HG03439 (cell line): ENCODE data around the gene DGKI.

ENCODE experiments used
- ATAC-seq: cut with Tn5 transposase; IDR thresholded peaks from one replicate; pipeline ENCODE4 v1.9.1; 2021; ENCODE audit warnings: mild to moderate bottlenecking, moderate library complexity; ENCODE audit not compliant: unreplicated experiment

Gene DGKI

GRCh38 chr7:137658190-137658900, 188.4 kb downstream of the DGKI start:
- no peak for ATAC-seq

- ATAC-seq = no peak
These were observed 189.1 kb downstream of the DGKI start for GRCh38 chr7:137657476-137658189.

GRCh38 chr7:137656850-137657232, 189.9 kb downstream of the DGKI start:
- ATAC-seq = no peak

GRCh38 chr7:137656227-137656849, 190.4 kb downstream of the DGKI start:
- peak; percentile 76 for ATAC-seq

- no peak for ATAC-seq
These were observed 191.0 kb downstream of the DGKI start for GRCh38 chr7:137655804-137656203.

GRCh38 chr7:137652721-137653120, 194.1 kb downstream of the DGKI start:
- no peak for ATAC-seq

GRCh38 chr7:137647905-137648565, 198.7 kb downstream of the DGKI start:
- ATAC-seq = no peak

- ATAC-seq = no peak
These were observed 204.3 kb downstream of the DGKI start for GRCh38 chr7:137642472-137642871.

GRCh38 chr7:137642031-137642430, 204.7 kb downstream of the DGKI start:
- ATAC-seq = no peak

GRCh38 chr7:137636376-137636775, 210.4 kb downstream of the DGKI start:
- ATAC-seq = no peak

GRCh38 chr7:137635874-137636273, 210.9 kb downstream of the DGKI start:
- ATAC-seq = no peak

GRCh38 chr7:137635132-137635531, 211.6 kb downstream of the DGKI start:
- ATAC-seq = no peak

- ATAC-seq = no peak
These were observed 212.4 kb downstream of the DGKI start for GRCh38 chr7:137634356-137634755.

- no peak for ATAC-seq
These were observed 213.6 kb downstream of the DGKI start for GRCh38 chr7:137633133-137633532.

GRCh38 chr7:137628216-137628615, 218.6 kb downstream of the DGKI start:
- ATAC-seq = no peak

GRCh38 chr7:137626469-137627067, 220.2 kb downstream of the DGKI start:
- ATAC-seq = no peak

- ATAC-seq = no peak
These were observed 221.6 kb downstream of the DGKI start for GRCh38 chr7:137625197-137625596.

- ATAC-seq = no peak
These were observed 227.6 kb downstream of the DGKI start for GRCh38 chr7:137619181-137619580.

- no peak for ATAC-seq
These were observed 228.0 kb downstream of the DGKI start for GRCh38 chr7:137618748-137619147.

- ATAC-seq = no peak
These were observed 233.7 kb downstream of the DGKI start for GRCh38 chr7:137613006-137613525.

GRCh38 chr7:137611606-137612005, 235.2 kb downstream of the DGKI start:
- ATAC-seq = no peak
